ENCODE results near the gene MMP25.

MMP25 gene

DNA sequence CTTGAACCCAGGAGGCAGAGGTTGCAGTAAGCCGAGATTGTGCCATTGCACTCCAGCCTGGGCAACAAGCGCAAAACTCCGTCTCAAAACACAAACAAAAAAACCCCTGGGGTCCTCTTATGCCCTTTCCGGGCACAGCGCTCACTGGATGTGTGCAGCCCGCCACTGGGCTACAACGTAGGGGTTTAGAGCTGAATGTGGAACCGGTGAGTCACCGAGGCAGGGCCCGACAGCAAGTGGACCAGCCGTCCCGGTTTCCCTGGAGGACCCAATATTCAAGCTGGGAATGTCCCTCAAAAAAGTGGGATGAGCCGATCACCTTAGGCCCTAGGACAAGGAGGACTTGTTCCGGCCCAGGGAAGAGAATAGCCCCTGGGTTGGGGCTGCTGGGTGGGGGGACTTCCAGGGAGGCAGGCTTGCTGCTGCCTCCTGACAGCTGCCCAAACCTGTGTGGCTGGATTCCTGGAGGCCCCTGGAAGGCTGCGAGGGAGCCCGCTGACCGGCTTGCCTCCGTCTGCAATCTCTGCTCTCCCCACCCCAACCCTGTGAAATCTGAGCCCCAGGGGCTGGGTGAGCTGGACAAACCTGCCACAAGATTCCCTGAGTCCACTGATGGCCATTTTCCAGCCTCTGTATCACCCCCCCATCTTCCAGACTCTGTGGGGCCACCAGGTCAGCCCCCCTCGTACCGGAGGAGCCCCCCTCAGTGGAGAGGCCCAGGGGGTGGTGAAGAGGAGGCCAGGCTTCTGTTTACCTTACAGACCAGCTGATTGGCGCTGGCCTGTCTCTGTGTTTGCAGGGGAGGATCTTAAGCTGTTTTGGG is 36.6 kb upstream of the MMP25 start:
- no peak overlapping the region for H3K4me3 ChIP-seq (ENCODE audit: low read length)
- no peaks in the 10 kb centered on the region for H3K9me3 ChIP-seq (ENCODE audit: control insufficient read depth, low read length)
- H3K9ac ChIP-seq (ENCODE audit: low read length), result no peak overlapping the region
- peaks cover 58% of the 10 kb centered on the region for H3K4me1 ChIP-seq (ENCODE audit: control insufficient read depth, insufficient read depth, low read length)
- H3K27me3 ChIP-seq (ENCODE audit: control insufficient read depth, insufficient read depth, low read length), result peaks cover 37% of the 10 kb centered on the region
- no peaks in the 10 kb centered on the region for H3K36me3 ChIP-seq (ENCODE audit: control insufficient read depth, insufficient read depth, low read length)

DNA sequence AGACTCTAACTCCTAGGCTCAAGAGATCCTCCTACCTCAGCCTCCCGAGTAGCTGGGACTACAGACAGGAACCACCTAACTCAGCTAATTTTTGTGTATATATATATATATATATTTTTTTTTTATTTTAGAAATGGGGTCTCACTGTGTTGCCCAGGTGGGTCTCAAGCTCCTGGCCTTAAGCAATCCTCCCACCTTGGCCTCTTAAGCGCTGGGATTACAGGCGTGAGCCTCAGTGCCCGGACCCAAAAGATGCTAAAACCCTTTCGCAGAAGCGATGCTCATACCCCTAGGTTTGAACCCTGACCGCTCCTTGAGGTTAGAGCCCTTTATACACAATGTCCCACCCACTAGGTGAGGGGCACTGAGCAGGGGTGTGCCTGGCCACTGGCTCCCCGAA is 35.9 kb upstream of the MMP25 start:
- no peaks in the 10 kb centered on the region for H3K9me3 ChIP-seq (ENCODE audit: control insufficient read depth, low read length)
- no peak overlapping the region for H3K9ac ChIP-seq (ENCODE audit: low read length)
- no peaks in the 10 kb centered on the region for H3K36me3 ChIP-seq (ENCODE audit: control insufficient read depth, insufficient read depth, low read length)
- H3K4me1 ChIP-seq (ENCODE audit: control insufficient read depth, insufficient read depth, low read length), result peaks cover 55% of the 10 kb centered on the region
- H3K27me3 ChIP-seq (ENCODE audit: control insufficient read depth, insufficient read depth, low read length), result peaks cover 37% of the 10 kb centered on the region
- H3K4me3 ChIP-seq (ENCODE audit: low read length), result no peak overlapping the region

DNA sequence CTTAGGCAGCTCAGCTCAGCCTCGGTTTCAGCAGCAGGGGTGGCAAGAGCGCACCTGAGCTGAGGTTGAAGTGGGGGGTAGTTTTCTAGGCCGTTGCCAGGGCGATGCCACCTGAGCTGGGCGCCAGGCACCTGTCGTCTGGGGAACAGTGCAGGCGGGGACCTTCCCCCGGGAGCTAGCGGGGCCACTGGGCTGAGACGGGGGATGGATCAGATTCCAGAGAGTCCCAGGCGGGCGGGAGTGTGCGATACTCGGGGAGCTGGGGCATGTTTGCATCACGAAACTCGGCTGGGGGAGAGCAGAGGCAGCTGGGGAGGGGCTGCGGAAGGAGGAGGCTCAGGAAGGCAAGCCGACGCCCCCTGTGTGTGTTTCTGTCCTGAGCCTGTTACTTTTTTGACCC is 34.1 kb upstream of the MMP25 start:
- H3K9ac ChIP-seq (ENCODE audit: low read length), result no peak overlapping the region
- H3K4me3 ChIP-seq (ENCODE audit: low read length), result no peak overlapping the region
- H3K27me3 ChIP-seq (ENCODE audit: control insufficient read depth, insufficient read depth, low read length), result peaks cover 40% of the 10 kb centered on the region
- H3K9me3 ChIP-seq (ENCODE audit: control insufficient read depth, low read length), result no peaks in the 10 kb centered on the region
- peaks cover 39% of the 10 kb centered on the region for H3K4me1 ChIP-seq (ENCODE audit: control insufficient read depth, insufficient read depth, low read length)
- H3K36me3 ChIP-seq (ENCODE audit: control insufficient read depth, insufficient read depth, low read length), result no peaks in the 10 kb centered on the region

DNA sequence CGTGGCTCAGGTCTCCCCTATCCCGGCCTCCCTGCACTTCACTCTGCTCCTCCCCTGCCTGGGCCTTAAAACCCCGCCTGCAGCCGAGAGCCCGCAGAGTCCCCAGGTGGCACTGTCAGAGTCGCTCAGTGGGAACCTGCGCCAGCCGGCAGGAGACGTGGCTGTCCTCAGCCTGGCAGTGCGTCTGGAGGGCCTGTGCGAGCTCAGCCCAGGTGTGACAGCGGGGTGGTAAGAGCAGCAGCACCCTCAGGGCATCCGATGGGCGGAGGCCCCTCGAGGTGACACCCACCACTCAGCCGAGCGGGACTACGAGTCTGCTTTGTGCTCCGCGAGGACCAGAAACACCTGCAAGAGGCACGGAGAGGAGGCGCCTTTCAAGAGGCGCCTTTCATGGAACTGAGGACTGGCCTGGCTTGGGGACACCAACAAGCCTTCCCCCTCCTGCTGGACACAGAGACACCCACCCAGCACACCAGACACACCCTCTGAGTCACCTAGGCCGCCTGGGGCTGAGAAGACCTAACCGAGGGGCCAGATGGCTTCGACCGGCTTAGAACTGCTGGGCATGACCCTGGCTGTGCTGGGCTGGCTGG is 33.4 kb upstream of the MMP25 start, which contains the start of gene CLDN9:
TSS of gene CLDN9 (plus strand) at position 96 of the 593 bp plus-strand sequence. CDS start at position 536, 440 bp downstream.
- Histone ChIP-seq H3K36me3 (ENCODE audit: control insufficient read depth, insufficient read depth, low read length) (no peaks in the 10 kb centered on the region), H3K4me1 (ENCODE audit: control insufficient read depth, insufficient read depth, low read length) (peaks cover 32% of the 10 kb centered on the region), H3K27me3 (ENCODE audit: control insufficient read depth, insufficient read depth, low read length) (peaks cover 45% of the 10 kb centered on the region), H3K9me3 (ENCODE audit: control insufficient read depth, low read length) (no peaks in the 10 kb centered on the region), H3K9ac (ENCODE audit: low read length) (no peak within 1 kb of the TSS), H3K4me3 (ENCODE audit: low read length) (no peak within 1 kb of the TSS)

DNA sequence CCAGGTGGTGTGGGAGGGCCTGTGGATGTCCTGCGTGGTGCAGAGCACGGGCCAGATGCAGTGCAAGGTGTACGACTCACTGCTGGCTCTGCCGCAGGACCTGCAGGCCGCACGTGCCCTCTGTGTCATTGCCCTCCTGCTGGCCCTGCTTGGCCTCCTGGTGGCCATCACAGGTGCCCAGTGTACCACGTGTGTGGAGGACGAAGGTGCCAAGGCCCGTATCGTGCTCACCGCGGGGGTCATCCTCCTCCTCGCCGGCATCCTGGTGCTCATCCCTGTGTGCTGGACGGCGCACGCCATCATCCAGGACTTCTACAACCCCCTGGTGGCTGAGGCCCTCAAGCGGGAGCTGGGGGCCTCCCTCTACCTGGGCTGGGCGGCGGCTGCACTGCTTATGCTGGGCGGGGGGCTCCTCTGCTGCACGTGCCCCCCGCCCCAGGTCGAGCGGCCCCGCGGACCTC is 32.8 kb upstream of the MMP25 start:
- H3K4me1 ChIP-seq (ENCODE audit: control insufficient read depth, insufficient read depth, low read length), result peaks cover 26% of the 10 kb centered on the region
- H3K27me3 ChIP-seq (ENCODE audit: control insufficient read depth, insufficient read depth, low read length), result peaks cover 39% of the 10 kb centered on the region
- H3K36me3 ChIP-seq (ENCODE audit: control insufficient read depth, insufficient read depth, low read length), result no peaks in the 10 kb centered on the region
- H3K9ac ChIP-seq (ENCODE audit: low read length), result no peak overlapping the region
- H3K4me3 ChIP-seq (ENCODE audit: low read length), result no peak overlapping the region
- no peaks in the 10 kb centered on the region for H3K9me3 ChIP-seq (ENCODE audit: control insufficient read depth, low read length)

DNA sequence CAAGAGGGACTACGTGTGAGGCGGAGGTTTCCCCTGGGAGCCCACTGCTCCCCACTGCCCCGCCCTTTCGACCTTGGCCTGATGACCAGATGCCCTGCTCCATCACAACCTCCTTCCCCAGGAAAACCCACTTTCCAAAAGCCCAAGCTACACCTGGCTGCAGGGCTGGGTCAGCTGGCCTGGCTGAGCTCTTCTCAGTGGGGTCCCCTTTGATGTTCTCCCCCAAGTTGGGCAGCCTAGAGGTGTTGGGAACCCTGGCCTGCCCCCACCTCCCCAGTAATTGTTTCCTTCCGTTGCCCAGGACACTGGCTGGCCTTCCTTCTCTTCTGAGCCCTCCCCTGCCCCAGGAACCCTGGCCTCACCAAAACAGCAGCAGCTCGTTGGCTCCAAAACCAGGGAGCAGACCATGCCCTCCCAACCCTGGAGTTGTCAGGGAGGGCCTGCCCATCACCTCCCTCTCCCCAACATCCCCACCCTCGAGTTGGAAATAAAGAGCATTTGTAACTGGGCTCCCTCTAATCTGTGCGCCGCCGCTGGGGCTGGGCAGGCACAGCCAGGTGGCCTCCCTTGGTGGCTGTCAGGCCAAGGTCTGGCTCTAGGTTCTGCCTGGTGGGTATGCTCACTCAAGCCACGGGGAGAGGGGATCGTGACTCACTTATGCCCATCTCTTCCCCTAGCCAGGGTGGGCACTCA is 32.2 kb upstream of the MMP25 start:
- Histone ChIP-seq H3K27me3 (ENCODE audit: control insufficient read depth, insufficient read depth, low read length) (peaks cover 38% of the 10 kb centered on the region), H3K4me1 (ENCODE audit: control insufficient read depth, insufficient read depth, low read length) (peaks cover 20% of the 10 kb centered on the region)

DNA sequence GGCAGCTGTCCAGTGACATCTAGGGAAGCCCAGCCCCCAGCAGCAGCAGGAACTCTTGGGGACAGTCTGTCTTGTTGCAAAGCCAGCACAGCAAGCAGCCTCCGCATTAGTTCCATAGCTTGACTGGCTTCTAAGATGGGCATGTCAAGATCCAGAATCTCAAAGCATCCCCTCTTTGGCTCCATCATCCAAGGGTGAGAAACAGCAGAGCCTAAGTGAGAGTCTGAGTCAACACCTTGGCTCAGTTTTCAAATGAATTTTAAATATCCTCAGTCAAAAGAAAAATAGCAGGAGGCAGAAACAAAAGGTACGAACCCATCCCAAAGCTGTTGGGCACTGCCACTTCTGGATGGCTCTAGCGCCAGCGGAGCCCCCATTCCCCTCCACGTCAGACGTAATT is 31.4 kb upstream of the MMP25 start:
- Histone ChIP-seq H3K36me3 (ENCODE audit: control insufficient read depth, insufficient read depth, low read length) (no peaks in the 10 kb centered on the region), H3K4me1 (ENCODE audit: control insufficient read depth, insufficient read depth, low read length) (peaks cover 13% of the 10 kb centered on the region), H3K27me3 (ENCODE audit: control insufficient read depth, insufficient read depth, low read length) (peaks cover 38% of the 10 kb centered on the region), H3K9me3 (ENCODE audit: control insufficient read depth, low read length) (no peaks in the 10 kb centered on the region), H3K9ac (ENCODE audit: low read length) (no peak overlapping the region), H3K4me3 (ENCODE audit: low read length) (no peak overlapping the region)

More for the DNA sequence above, 32.2 kb upstream of the MMP25 start:
- Histone ChIP-seq H3K36me3 (ENCODE audit: control insufficient read depth, insufficient read depth, low read length) (no peaks in the 10 kb centered on the region), H3K4me3 (ENCODE audit: low read length) (no peak overlapping the region), H3K9ac (ENCODE audit: low read length) (no peak overlapping the region), H3K9me3 (ENCODE audit: control insufficient read depth, low read length) (no peaks in the 10 kb centered on the region)

DNA sequence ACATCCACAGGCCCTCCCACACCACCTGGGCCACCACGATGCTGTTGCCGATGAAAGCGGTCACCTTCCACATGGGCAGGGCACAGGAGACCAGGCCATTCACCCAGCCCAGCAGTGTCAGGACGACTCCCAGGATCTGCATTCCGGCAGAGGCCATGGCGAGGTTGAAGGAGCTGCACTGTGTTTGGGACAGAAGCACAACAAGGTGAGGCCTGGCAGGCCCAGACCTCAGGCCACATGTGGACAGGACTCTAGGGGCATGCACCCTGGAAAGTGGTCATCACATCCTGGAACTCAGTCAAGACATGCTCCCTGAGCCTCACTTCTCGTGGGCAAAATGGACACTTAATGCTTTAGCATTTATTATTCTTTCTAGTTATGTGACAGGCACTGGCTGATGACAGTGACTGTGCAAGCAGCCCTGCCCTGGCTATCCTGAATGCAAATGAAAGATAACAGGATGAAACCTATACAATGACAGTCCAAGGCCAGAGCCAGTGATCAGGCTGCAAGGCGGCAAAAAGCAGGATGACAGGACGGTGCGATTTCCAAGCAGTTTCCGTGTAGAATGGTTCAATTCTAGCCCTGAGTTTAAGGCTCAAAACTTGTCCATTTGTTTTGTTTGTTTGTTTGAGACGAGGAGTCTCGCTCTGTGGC is 30.4 kb upstream of the MMP25 start:
- H3K9ac ChIP-seq (ENCODE audit: low read length), result no peak overlapping the region
- no peaks in the 10 kb centered on the region for H3K36me3 ChIP-seq (ENCODE audit: control insufficient read depth, insufficient read depth, low read length)
- H3K9me3 ChIP-seq (ENCODE audit: control insufficient read depth, low read length), result no peaks in the 10 kb centered on the region
- peaks cover 38% of the 10 kb centered on the region for H3K27me3 ChIP-seq (ENCODE audit: control insufficient read depth, insufficient read depth, low read length)
- no peak overlapping the region for H3K4me3 ChIP-seq (ENCODE audit: low read length)
- peaks cover 10% of the 10 kb centered on the region for H3K4me1 ChIP-seq (ENCODE audit: control insufficient read depth, insufficient read depth, low read length)

DNA sequence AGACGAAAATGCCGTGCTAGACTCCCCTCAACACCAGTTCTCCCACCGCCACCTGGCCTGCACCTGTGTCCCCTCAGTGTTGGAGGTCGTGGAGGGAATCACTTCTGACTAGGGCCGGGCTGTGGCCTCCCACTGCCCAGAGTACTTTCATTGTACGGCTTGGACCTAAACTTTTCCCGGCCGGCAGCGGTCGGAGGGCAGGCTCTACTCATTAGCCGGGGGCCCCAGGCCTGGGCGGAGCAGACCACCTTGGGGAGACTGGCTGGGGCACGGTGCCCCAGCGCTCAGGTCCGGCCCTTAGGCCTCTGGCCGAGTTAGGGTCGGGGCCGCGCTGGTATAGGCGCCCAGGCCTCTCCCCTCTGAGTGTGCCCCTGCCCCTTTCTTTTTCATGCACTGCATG is 29.0 kb upstream of the MMP25 start:
- peaks cover 22% of the 10 kb centered on the region for H3K4me1 ChIP-seq (ENCODE audit: control insufficient read depth, insufficient read depth, low read length)
- no peak overlapping the region for H3K4me3 ChIP-seq (ENCODE audit: low read length)
- no peaks in the 10 kb centered on the region for H3K36me3 ChIP-seq (ENCODE audit: control insufficient read depth, insufficient read depth, low read length)
- peaks cover 27% of the 10 kb centered on the region for H3K27me3 ChIP-seq (ENCODE audit: control insufficient read depth, insufficient read depth, low read length)
- no peaks in the 10 kb centered on the region for H3K9me3 ChIP-seq (ENCODE audit: control insufficient read depth, low read length)
- H3K9ac ChIP-seq (ENCODE audit: low read length), result no peak overlapping the region

DNA sequence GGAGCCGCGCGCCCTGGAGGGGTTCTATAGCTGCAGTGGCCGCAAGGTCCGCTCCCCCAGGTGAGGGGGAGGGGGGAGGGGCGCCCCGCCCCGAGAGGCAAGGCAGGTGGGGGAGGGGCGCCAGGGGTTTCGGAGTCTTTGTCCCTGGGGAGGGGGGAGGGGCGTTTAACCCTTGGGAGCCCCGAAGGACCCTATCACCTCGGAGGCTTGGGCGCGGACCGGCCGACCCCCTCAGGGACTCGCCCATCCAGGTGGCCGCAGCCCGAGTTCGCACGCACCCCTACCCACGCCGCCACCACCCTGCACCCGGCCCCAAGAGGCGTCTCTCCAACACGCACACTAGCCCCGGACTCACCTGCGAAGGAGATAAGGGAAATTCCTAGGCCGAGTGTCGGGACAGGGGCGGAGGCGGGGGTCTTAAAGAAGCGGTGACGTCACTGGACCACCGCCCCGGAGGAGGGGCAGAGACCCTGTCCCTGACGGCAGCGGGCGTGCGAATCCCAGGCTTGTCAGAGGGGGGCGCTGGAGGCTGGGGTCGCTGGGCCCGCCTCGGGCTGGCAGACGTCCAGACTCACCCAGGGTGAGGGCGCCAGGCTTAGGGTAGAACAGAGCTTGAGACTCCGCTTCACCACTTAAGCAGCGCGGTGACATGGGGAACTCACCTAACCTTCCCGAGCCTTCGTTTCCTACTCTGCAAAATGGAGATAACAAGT is 28.4 kb upstream of the MMP25 start, which contains the start of gene CLDN6:
TSS of gene CLDN6 (minus strand) at position 390 of the 713 bp plus-strand sequence. CDS start 2,162 bp downstream, outside the sequence.
- Histone ChIP-seq H3K4me1 (ENCODE audit: control insufficient read depth, insufficient read depth, low read length) (peaks cover 22% of the 10 kb centered on the region), H3K9me3 (ENCODE audit: control insufficient read depth, low read length) (no peaks in the 10 kb centered on the region), H3K4me3 (ENCODE audit: low read length) (no peak within 1 kb of the TSS), H3K36me3 (ENCODE audit: control insufficient read depth, insufficient read depth, low read length) (no peaks in the 10 kb centered on the region), H3K9ac (ENCODE audit: low read length) (no peak within 1 kb of the TSS), H3K27me3 (ENCODE audit: control insufficient read depth, insufficient read depth, low read length) (peaks cover 21% of the 10 kb centered on the region)

DNA sequence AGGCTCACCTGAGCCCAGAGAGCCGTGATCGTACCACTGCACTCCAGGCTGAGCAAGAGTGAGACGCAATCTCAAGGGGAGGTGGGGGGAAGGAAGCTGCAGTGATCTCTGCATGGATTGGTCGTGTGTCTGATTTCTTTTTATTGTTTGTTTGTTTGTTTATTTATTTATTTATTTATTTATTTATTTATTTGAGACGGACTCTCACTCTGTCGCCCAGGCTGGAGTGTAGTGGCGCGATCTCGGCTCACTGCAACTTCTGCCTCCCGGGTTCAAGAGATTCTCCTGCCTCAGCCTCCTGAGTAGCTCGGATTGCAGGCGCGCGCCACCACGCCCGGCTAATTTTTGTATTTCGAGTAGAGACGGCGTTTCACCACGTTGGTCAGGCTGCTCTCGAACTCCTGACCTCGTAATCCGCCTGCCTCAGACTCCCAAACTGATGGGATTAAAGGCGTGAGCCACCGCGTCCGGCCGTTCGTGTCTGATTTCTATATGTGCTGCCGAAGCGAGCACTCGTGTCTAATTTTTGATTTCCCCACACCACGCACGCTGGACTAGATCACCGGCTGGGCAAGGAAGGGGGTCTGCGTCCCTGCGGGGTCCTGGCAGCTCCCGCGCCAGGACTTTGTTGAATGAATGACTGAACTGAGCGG is 26.6 kb upstream of the MMP25 start:
- Histone ChIP-seq H3K9ac (ENCODE audit: low read length) (no peak overlapping the region), H3K36me3 (ENCODE audit: control insufficient read depth, insufficient read depth, low read length) (no peaks in the 10 kb centered on the region), H3K27me3 (ENCODE audit: control insufficient read depth, insufficient read depth, low read length) (peaks cover 9% of the 10 kb centered on the region), H3K9me3 (ENCODE audit: control insufficient read depth, low read length) (no peaks in the 10 kb centered on the region), H3K4me1 (ENCODE audit: control insufficient read depth, insufficient read depth, low read length) (peaks cover 25% of the 10 kb centered on the region), H3K4me3 (ENCODE audit: low read length) (no peak overlapping the region)

Measured in mucosa of stomach (tissue), 1 donor.